RWPE2 (cell line): ENCODE results near the gene ASB8.

Experiments used
- ATAC-seq: fragments of 200-7000 bp; cut with Tn5 transposase; 3 replicates; pipeline ENCODE4 v1.9.1; 2021; ENCODE audit warnings: low read depth
- DNase-seq: peaks from one replicate; pipeline ENCODE4 v3.0.0-alpha.2; 2020; ENCODE audit warnings: low spot score
- H3K27ac ChIP-seq: fragments of 450-650 bp; 2 replicates; pipeline ENCODE4 v1.5.1; 2017; ENCODE audit warnings: mild to moderate bottlenecking; ENCODE audit not compliant: poor library complexity, severe bottlenecking
- H3K27me3 ChIP-seq: fragments of 250-450 bp; sonication (Bioruptor Pico); 2 replicates; pipeline ENCODE4 v1.5.1; 2021; ENCODE audit warnings: mild to moderate bottlenecking, moderate library complexity; ENCODE audit not compliant: insufficient read depth, poor library complexity, severe bottlenecking
- H3K36me3 ChIP-seq: fragments of 250-450 bp; sonication (Bioruptor Pico); 2 replicates; pipeline ENCODE4 v1.5.1; 2020; ENCODE audit warnings: low read depth, mild to moderate bottlenecking, moderate library complexity
- H3K4me1 ChIP-seq: fragments of 250-450 bp; sonication (Bioruptor Pico); 2 replicates; pipeline ENCODE4 v1.5.1; 2021; ENCODE audit warnings: mild to moderate bottlenecking, moderate library complexity; ENCODE audit not compliant: insufficient read depth, poor library complexity, severe bottlenecking
- H3K4me3 ChIP-seq: fragments of 250-450 bp; sonication (Bioruptor Pico); 2 replicates; pipeline ENCODE4 v1.5.1; 2021; ENCODE audit warnings: mild to moderate bottlenecking, moderate library complexity; ENCODE audit not compliant: severe bottlenecking
- H3K9me3 ChIP-seq: fragments of 250-450 bp; sonication (Bioruptor Pico); 2 replicates; pipeline ENCODE4 v1.5.1; 2021; ENCODE audit warnings: mild to moderate bottlenecking, moderate library complexity; ENCODE audit not compliant: severe bottlenecking
- TF ChIP-seq, protein P1 (sequence below): fragments of 450-650 bp; IDR thresholded peaks from one replicate; pipeline ENCODE4 v1.5.1; 2017; ENCODE audit warnings: mild to moderate bottlenecking, moderate library complexity; ENCODE audit not compliant: poor library complexity, severe bottlenecking

Gene ASB8

GRCh38 chr12:48142818-48143674 lies 14.3 kb downstream of the ASB8 start:
- Histone ChIP-seq H3K4me3 (no peak overlapping the region), H3K9me3 (no peaks in the 10 kb centered on the region), H3K36me3 (peaks cover 71% of the 10 kb centered on the region), H3K4me1 (no peaks in the 10 kb centered on the region), H3K27ac (no peak overlapping the region), H3K27me3 (no peaks in the 10 kb centered on the region)
- no peak for ATAC-seq
- TF ChIP-seq, protein P1, sequence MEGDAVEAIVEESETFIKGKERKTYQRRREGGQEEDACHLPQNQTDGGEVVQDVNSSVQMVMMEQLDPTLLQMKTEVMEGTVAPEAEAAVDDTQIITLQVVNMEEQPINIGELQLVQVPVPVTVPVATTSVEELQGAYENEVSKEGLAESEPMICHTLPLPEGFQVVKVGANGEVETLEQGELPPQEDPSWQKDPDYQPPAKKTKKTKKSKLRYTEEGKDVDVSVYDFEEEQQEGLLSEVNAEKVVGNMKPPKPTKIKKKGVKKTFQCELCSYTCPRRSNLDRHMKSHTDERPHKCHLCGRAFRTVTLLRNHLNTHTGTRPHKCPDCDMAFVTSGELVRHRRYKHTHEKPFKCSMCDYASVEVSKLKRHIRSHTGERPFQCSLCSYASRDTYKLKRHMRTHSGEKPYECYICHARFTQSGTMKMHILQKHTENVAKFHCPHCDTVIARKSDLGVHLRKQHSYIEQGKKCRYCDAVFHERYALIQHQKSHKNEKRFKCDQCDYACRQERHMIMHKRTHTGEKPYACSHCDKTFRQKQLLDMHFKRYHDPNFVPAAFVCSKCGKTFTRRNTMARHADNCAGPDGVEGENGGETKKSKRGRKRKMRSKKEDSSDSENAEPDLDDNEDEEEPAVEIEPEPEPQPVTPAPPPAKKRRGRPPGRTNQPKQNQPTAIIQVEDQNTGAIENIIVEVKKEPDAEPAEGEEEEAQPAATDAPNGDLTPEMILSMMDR, result no peak
- DNase-seq, result no peak

GRCh38 chr12:48135027-48135426 lies 22.3 kb downstream of the ASB8 start:
- Histone ChIP-seq H3K4me3 (no peak overlapping the region), H3K4me1 (no peaks in the 10 kb centered on the region), H3K36me3 (peaks cover 80% of the 10 kb centered on the region), H3K27ac (no peak overlapping the region), H3K9me3 (no peaks in the 10 kb centered on the region), H3K27me3 (no peaks in the 10 kb centered on the region)
- DNase-seq (no peak), ATAC-seq (no peak)
- TF ChIP-seq, protein P1, result no peak

GRCh38 chr12:48132826-48133225 lies 24.5 kb downstream of the ASB8 start:
- DNase-seq (no peak), ATAC-seq (no peak)
- Histone ChIP-seq H3K27me3 (no peaks in the 10 kb centered on the region), H3K27ac (no peak overlapping the region), H3K9me3 (no peaks in the 10 kb centered on the region), H3K4me1 (no peaks in the 10 kb centered on the region), H3K36me3 (peaks cover 80% of the 10 kb centered on the region), H3K4me3 (no peak overlapping the region)
- TF ChIP-seq, protein P1, result no peak

GRCh38 chr12:48131517-48131916 lies 25.8 kb downstream of the ASB8 start:
- Histone ChIP-seq H3K36me3 (peaks cover 84% of the 10 kb centered on the region), H3K9me3 (no peaks in the 10 kb centered on the region)

More at GRCh38 chr12:48131517-48131916, 25.8 kb downstream of the ASB8 start:
- TF ChIP-seq, protein P1, result no peak
- DNase-seq (no peak), ATAC-seq (no peak)
- Histone ChIP-seq H3K4me3 (no peak overlapping the region), H3K27me3 (no peaks in the 10 kb centered on the region), H3K4me1 (no peaks in the 10 kb centered on the region), H3K27ac (no peak overlapping the region)
